IMR-90 (cell line): Measurements from ENCODE around the gene SERHL2.

Experiments
- RCOR1 ChIP-seq: IDR thresholded peaks from 2 replicates; pipeline ENCODE4 v1.6.1; 2012; ENCODE audit warnings: mild to moderate bottlenecking, low read length, improper control_type of control experiment; ENCODE audit not compliant: insufficient replicate concordance
- TF ChIP-seq, protein P1 (sequence below): conservative IDR thresholded peaks from 2 replicates; pipeline ENCODE4 v1.5.1; 2012; ENCODE audit warnings: mild to moderate bottlenecking, low read depth, low read length, improper control_type of control experiment

DNA sequence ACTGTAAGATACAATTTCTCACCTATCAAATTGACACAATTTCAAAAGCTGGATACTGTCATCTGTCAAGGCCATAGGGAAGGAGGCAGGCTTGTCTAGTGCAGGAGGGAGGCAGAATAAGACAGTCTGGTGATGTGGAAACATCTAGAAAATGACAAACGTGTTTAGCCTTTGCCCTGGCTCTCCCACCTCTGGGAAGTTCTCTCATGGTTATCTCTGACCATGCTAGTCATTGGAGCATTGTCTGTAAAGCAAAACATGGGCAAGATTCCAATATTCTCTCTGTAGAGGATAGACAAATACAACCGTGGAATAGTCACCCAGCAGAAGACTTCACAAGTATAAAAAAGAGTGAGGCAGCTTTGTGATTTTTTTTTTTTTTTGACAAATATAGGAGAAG is 9.1 kb upstream of the SERHL2 start:
- TF ChIP-seq, protein P1, sequence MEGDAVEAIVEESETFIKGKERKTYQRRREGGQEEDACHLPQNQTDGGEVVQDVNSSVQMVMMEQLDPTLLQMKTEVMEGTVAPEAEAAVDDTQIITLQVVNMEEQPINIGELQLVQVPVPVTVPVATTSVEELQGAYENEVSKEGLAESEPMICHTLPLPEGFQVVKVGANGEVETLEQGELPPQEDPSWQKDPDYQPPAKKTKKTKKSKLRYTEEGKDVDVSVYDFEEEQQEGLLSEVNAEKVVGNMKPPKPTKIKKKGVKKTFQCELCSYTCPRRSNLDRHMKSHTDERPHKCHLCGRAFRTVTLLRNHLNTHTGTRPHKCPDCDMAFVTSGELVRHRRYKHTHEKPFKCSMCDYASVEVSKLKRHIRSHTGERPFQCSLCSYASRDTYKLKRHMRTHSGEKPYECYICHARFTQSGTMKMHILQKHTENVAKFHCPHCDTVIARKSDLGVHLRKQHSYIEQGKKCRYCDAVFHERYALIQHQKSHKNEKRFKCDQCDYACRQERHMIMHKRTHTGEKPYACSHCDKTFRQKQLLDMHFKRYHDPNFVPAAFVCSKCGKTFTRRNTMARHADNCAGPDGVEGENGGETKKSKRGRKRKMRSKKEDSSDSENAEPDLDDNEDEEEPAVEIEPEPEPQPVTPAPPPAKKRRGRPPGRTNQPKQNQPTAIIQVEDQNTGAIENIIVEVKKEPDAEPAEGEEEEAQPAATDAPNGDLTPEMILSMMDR: no peak
- no peak for TF ChIP-seq RCOR1
